WI38 (cell line): ENCODE results near the gene GJC1.
A peak's percentile ranks its signal among the peaks of the same experiment; 100 is the strongest.

Experiments used
- H3K4me3 ChIP-seq: 2 replicates; pipeline ENCODE4 v1.5.1; 2011; ENCODE audit warnings: low read depth, mild to moderate bottlenecking, control low read depth, low read length
- CTCF ChIP-seq: IDR thresholded peaks from 2 replicates; pipeline ENCODE4 v1.5.1; 2012; ENCODE audit warnings: low read depth, mild to moderate bottlenecking, control low read depth, low read length

Gene GJC1

GRCh38 chr17:44844390-44844830 lies 14.3 kb upstream of the GJC1 start:
- peak; percentile 32 for TF ChIP-seq CTCF
- no peak overlapping the region for H3K4me3 ChIP-seq

- TF ChIP-seq CTCF, result no peak
- no peak overlapping the region for H3K4me3 ChIP-seq
Observed at GRCh38 chr17:44842748-44843147, 12.7 kb upstream of the GJC1 start.

GRCh38 chr17:44840936-44841335 lies 10.8 kb upstream of the GJC1 start:
- no peak overlapping the region for H3K4me3 ChIP-seq
- TF ChIP-seq CTCF, result no peak

- TF ChIP-seq CTCF, result no peak
Observed at GRCh38 chr17:44840274-44840673, 10.2 kb upstream of the GJC1 start.

GRCh38 chr17:44837196-44837595 lies 7.1 kb upstream of the GJC1 start:
- H3K4me3 ChIP-seq, result no peak overlapping the region
- TF ChIP-seq CTCF, result no peak

More at GRCh38 chr17:44840274-44840673, 10.2 kb upstream of the GJC1 start:
- no peak overlapping the region for H3K4me3 ChIP-seq

GRCh38 chr17:44832805-44833204 lies 2.7 kb upstream of the GJC1 start:
- no peak for TF ChIP-seq CTCF
- no peak overlapping the region for H3K4me3 ChIP-seq

GRCh38 chr17:44831371-44831770 lies 1.3 kb upstream of the GJC1 start:
- no peak overlapping the region for H3K4me3 ChIP-seq
- no peak for TF ChIP-seq CTCF
